ENCODE results near the gene CBX1.
"Not testable (repeated sequence)": the region's sequence is repeated elsewhere in the genome, so short reads cannot be mapped to it uniquely, and the experiment has no call there.

Gene CBX1

GRCh38 chr17:48037838-48038323 is 63.4 kb downstream of the CBX1 start:
- Histone ChIP-seq H3K4me1 (ENCODE audit: control insufficient read depth, low read length) (peaks cover 18% of the 10 kb centered on the region), H3K27ac (ENCODE audit: low read depth, low read length) (no peak overlapping the region), H3K9me3 (ENCODE audit: control insufficient read depth, insufficient read depth, low read length) (no peaks in the 10 kb centered on the region), H3K27me3 (ENCODE audit: control insufficient read depth, low read length) (peaks cover 27% of the 10 kb centered on the region), H3K4me3 (ENCODE audit: low read length) (peak overlapping the region; percentile 59), H3F3A (ENCODE audit: control insufficient read depth, insufficient read depth) (peaks cover 7% of the 10 kb centered on the region; the same call in 1 of the 2 replicates), H3K79me2 (ENCODE audit: control insufficient read depth, low read length) (no peaks in the 10 kb centered on the region), H3K4me2 (ENCODE audit: low read length) (peak overlapping the region; percentile 73), H4K20me1 (ENCODE audit: control insufficient read depth, insufficient read depth, low read depth, low read length) (no peaks in the 10 kb centered on the region), H3K9me2 (replicated peaks; ENCODE audit: control insufficient read depth, low read length) (no peaks in the 10 kb centered on the region), H3K36me3 (ENCODE audit: control insufficient read depth, low read length) (no peaks in the 10 kb centered on the region)
- TF ChIP-seq, protein P1, sequence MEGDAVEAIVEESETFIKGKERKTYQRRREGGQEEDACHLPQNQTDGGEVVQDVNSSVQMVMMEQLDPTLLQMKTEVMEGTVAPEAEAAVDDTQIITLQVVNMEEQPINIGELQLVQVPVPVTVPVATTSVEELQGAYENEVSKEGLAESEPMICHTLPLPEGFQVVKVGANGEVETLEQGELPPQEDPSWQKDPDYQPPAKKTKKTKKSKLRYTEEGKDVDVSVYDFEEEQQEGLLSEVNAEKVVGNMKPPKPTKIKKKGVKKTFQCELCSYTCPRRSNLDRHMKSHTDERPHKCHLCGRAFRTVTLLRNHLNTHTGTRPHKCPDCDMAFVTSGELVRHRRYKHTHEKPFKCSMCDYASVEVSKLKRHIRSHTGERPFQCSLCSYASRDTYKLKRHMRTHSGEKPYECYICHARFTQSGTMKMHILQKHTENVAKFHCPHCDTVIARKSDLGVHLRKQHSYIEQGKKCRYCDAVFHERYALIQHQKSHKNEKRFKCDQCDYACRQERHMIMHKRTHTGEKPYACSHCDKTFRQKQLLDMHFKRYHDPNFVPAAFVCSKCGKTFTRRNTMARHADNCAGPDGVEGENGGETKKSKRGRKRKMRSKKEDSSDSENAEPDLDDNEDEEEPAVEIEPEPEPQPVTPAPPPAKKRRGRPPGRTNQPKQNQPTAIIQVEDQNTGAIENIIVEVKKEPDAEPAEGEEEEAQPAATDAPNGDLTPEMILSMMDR (IDR thresholded peaks at IDR 0.05; ENCODE audit: low read depth, low read length, poor library complexity, severe bottlenecking): no peak
- TF ChIP-seq EZH2phosphoT487 (IDR thresholded peaks at IDR 0.05; ENCODE audit: borderline replicate concordance, low read length): peak; percentile 65; the same call in 1 of the 2 replicates

GRCh38 chr17:48037036-48037837 is 64.0 kb downstream of the CBX1 start, which contains the start of gene COPZ2:
Gene COPZ2, minus strand, starts transcription at chr17:48037797. Its CDS starts 20 bp downstream, at chr17:48037777.
- Histone ChIP-seq H3K27ac (ENCODE audit: low read depth, low read length) (no peak within 1 kb of the TSS), H3K4me2 (ENCODE audit: low read length) (peak within 1 kb of the TSS; percentile 97), H3K9me2 (replicated peaks; ENCODE audit: control insufficient read depth, low read length) (no peaks in the 10 kb centered on the region)

DNA sequence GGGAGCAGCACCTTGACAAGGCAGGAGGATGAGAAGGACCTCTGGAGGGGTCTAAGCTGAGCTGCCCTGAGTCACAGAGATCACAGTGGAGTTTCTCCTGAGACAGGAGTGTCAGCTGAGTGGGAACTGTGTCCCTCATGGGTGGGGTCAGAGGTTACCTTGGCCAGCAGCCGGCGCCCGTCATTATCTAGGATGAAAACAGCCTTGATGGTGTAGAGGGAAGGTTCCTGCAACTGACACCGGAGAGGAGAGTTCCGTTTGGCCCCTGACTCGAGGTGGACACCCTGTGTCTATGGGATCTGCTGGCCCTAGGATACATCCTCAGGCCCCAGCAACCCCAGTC is 64.6 kb downstream of the CBX1 start:
- H3K4me2 ChIP-seq (ENCODE audit: low read length): peak overlapping the region; percentile 97

More at GRCh38 chr17:48037036-48037837, 64.0 kb downstream of the CBX1 start, which contains the start of gene COPZ2:
- Histone ChIP-seq H3K9me3 (ENCODE audit: control insufficient read depth, insufficient read depth, low read length) (no peaks in the 10 kb centered on the region), H3K36me3 (ENCODE audit: control insufficient read depth, low read length) (no peaks in the 10 kb centered on the region), H4K20me1 (ENCODE audit: control insufficient read depth, insufficient read depth, low read depth, low read length) (no peaks in the 10 kb centered on the region), H3K79me2 (ENCODE audit: control insufficient read depth, low read length) (no peaks in the 10 kb centered on the region), H3K4me3 (ENCODE audit: low read length) (peak within 1 kb of the TSS; percentile 81), H3F3A (ENCODE audit: control insufficient read depth, insufficient read depth) (peaks cover 7% of the 10 kb centered on the region; the same call in 1 of the 2 replicates), H3K27me3 (ENCODE audit: control insufficient read depth, low read length) (peaks cover 32% of the 10 kb centered on the region), H3K4me1 (ENCODE audit: control insufficient read depth, low read length) (peaks cover 18% of the 10 kb centered on the region)
- TF ChIP-seq, protein P1 (IDR thresholded peaks at IDR 0.05; ENCODE audit: low read depth, low read length, poor library complexity, severe bottlenecking): peak; percentile 84
- no peak for TF ChIP-seq EZH2phosphoT487 (IDR thresholded peaks at IDR 0.05; ENCODE audit: borderline replicate concordance, low read length)

GRCh38 chr17:48034734-48035133 is 66.5 kb downstream of the CBX1 start:
- Histone ChIP-seq H3K27me3 (ENCODE audit: control insufficient read depth, low read length) (peaks cover 39% of the 10 kb centered on the region), H3K4me1 (ENCODE audit: control insufficient read depth, low read length) (peaks cover 18% of the 10 kb centered on the region)
- not testable (repeated sequence) for H4K20me1 ChIP-seq (ENCODE audit: control insufficient read depth, insufficient read depth, low read depth, low read length); H3K9me3 ChIP-seq (ENCODE audit: control insufficient read depth, insufficient read depth, low read length); H3K27ac ChIP-seq (ENCODE audit: low read depth, low read length); H3K9me2 ChIP-seq (replicated peaks; ENCODE audit: control insufficient read depth, low read length); H3K4me3 ChIP-seq (ENCODE audit: low read length); H3K4me2 ChIP-seq (ENCODE audit: low read length); H3K36me3 ChIP-seq (ENCODE audit: control insufficient read depth, low read length); H3K79me2 ChIP-seq (ENCODE audit: control insufficient read depth, low read length); H3F3A ChIP-seq (ENCODE audit: control insufficient read depth, insufficient read depth)

More for the DNA sequence above, 64.6 kb downstream of the CBX1 start:
- peak overlapping the region; percentile 81 for H3K4me3 ChIP-seq (ENCODE audit: low read length)
- no peaks in the 10 kb centered on the region for H3K36me3 ChIP-seq (ENCODE audit: control insufficient read depth, low read length)
- peaks cover 7% of the 10 kb centered on the region; the same call in 1 of the 2 replicates for H3F3A ChIP-seq (ENCODE audit: control insufficient read depth, insufficient read depth)
- no peaks in the 10 kb centered on the region for H3K79me2 ChIP-seq (ENCODE audit: control insufficient read depth, low read length)
- TF ChIP-seq EZH2phosphoT487 (IDR thresholded peaks at IDR 0.05; ENCODE audit: borderline replicate concordance, low read length): no peak
- TF ChIP-seq, protein P1 (IDR thresholded peaks at IDR 0.05; ENCODE audit: low read depth, low read length, poor library complexity, severe bottlenecking): no peak
- peaks cover 18% of the 10 kb centered on the region for H3K4me1 ChIP-seq (ENCODE audit: control insufficient read depth, low read length)
- no peaks in the 10 kb centered on the region for H4K20me1 ChIP-seq (ENCODE audit: control insufficient read depth, insufficient read depth, low read depth, low read length)
- no peak overlapping the region for H3K27ac ChIP-seq (ENCODE audit: low read depth, low read length)
- H3K9me2 ChIP-seq (replicated peaks; ENCODE audit: control insufficient read depth, low read length): no peaks in the 10 kb centered on the region
- no peaks in the 10 kb centered on the region for H3K9me3 ChIP-seq (ENCODE audit: control insufficient read depth, insufficient read depth, low read length)
- H3K27me3 ChIP-seq (ENCODE audit: control insufficient read depth, low read length): peaks cover 37% of the 10 kb centered on the region

Data from DOHH2 (cell line).